IPS-20b (cell line): ENCODE results near the gene TMEM273.

Experiments used
- H3K27ac ChIP-seq: one replicate; pipeline ENCODE4 v1.5.1; 2013; ENCODE audit warnings: low read length
- H3K27me3 ChIP-seq: 2 replicates; pipeline ENCODE4 v1.6.1; 2013; ENCODE audit warnings: mild to moderate bottlenecking, low read length, inconsistent platforms; ENCODE audit not compliant: insufficient read depth
- H3K36me3 ChIP-seq: 2 replicates; pipeline ENCODE4 v1.6.1; 2013; ENCODE audit warnings: low read depth, mild to moderate bottlenecking, inconsistent platforms, low read length, moderate library complexity; ENCODE audit not compliant: insufficient read depth
- H3K4me1 ChIP-seq: 2 replicates; pipeline ENCODE4 v1.6.1; 2013; ENCODE audit warnings: mild to moderate bottlenecking, control low read depth, inconsistent platforms, low read length, moderate library complexity; ENCODE audit not compliant: insufficient read depth
- H3K4me3 ChIP-seq: 2 replicates; pipeline ENCODE4 v1.5.1; 2013; ENCODE audit warnings: mild to moderate bottlenecking, low read length, inconsistent platforms
- H3K9ac ChIP-seq: 2 replicates; pipeline ENCODE4 v1.6.1; 2013; ENCODE audit warnings: low read depth, mild to moderate bottlenecking, inconsistent platforms, low read length, moderate library complexity
- H3K9me3 ChIP-seq: 2 replicates; pipeline ENCODE4 v1.6.1; 2013; ENCODE audit warnings: mild to moderate bottlenecking, low read depth, low read length, inconsistent platforms; ENCODE audit not compliant: insufficient read depth

Gene TMEM273

GRCh38 chr10:49108656-49109055 lies 79.5 kb downstream of the TMEM273 start:
- no peaks in the 10 kb centered on the region for H3K36me3 ChIP-seq
- H3K4me1 ChIP-seq = no peaks in the 10 kb centered on the region; the same call in 1 of the 2 replicates
- no peak overlapping the region for H3K9ac ChIP-seq
- H3K4me3 ChIP-seq = no peak overlapping the region
- H3K27ac ChIP-seq = no peak overlapping the region
- no peaks in the 10 kb centered on the region for H3K9me3 ChIP-seq
- peaks cover 8% of the 10 kb centered on the region for H3K27me3 ChIP-seq

DNA sequence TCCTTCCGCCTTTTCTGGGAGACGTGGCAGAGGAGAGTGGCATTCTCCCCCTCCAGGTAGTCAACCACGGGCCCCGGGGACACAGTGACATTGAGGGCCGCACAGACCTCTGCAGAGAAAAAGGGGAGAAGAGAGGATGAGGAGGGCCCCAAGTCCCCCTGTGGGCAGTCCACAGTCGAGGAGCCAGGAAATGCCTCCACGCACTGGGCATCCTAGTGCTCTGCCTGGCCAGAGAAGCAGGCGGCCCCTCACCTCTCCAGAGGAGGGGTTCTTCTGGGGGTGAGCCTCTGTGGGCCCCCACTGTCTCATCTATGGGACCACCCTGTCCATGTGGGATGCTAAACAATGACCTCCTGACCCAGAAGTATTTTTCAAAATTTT lies 80.3 kb downstream of the TMEM273 start:
- Histone ChIP-seq H3K27me3 (peaks cover 3% of the 10 kb centered on the region), H3K27ac (no peak overlapping the region), H3K4me3 (no peak overlapping the region), H3K4me1 (no peaks in the 10 kb centered on the region; the same call in 1 of the 2 replicates), H3K9ac (no peak overlapping the region), H3K36me3 (no peaks in the 10 kb centered on the region), H3K9me3 (no peaks in the 10 kb centered on the region)

DNA sequence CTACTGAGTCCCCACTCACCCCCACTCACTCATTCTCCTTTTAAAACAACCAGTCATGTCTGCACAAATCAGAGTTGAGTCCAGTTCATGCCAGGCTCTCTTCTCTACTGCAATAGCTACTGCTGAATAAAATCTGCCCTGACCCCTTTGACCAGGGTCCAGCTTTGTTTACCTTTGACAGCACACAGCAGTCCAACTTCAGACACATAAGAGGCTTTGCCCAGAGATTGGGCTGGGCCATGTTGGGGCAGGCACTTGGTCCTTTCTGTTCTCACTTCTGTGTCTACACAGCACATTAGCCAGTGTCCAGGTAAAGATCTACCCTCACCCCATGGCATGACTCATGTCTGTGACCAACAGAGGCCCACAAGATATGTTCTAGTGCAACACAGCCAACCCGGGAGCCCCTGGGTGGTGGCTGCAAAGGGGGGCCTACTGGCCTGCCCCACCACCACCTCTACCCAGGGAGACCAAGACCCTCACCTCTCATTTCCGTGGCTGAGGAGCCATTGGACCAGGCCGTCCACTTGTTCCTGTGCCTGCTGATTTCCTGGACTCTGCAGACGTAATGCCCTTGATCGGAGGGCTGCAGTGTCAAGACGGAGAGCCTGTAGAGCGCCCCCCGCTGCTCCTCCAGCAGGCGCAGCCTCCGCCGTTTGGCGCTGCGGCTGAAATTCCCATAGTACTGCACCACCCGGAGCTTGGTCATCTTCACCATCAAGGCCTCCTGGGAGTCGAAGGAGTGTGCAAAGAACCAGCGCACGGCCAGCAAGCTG lies 80.9 kb downstream of the TMEM273 start:
- Histone ChIP-seq H3K4me1 (no peaks in the 10 kb centered on the region; the same call in 1 of the 2 replicates), H3K9me3 (no peaks in the 10 kb centered on the region), H3K27me3 (peaks cover 3% of the 10 kb centered on the region), H3K4me3 (no peak overlapping the region), H3K9ac (no peak overlapping the region), H3K36me3 (no peaks in the 10 kb centered on the region), H3K27ac (no peak overlapping the region)

DNA sequence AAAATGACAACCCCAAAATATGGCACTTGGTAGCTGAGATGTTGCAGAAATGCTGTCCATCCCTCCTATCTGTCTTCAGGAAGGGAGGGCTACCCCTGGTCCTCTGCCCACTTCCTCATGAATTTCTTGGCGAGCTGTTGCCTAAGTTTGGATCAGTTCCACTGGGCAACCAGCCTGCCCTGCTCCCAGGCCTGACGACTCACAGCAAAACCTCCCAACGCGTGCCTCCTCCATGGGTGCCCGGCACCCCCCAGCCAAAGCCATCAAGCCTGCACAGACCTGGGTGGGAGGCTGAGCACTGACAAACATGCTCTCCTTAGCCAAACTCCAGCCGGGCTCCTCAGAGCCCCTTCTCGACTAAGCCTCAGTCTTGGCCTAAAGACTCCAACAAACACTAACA lies 81.7 kb downstream of the TMEM273 start:
- H3K9me3 ChIP-seq = no peaks in the 10 kb centered on the region
- no peak overlapping the region for H3K4me3 ChIP-seq
- H3K27ac ChIP-seq = no peak overlapping the region
- H3K36me3 ChIP-seq = no peaks in the 10 kb centered on the region
- no peaks in the 10 kb centered on the region; the same call in 1 of the 2 replicates for H3K4me1 ChIP-seq
- H3K27me3 ChIP-seq = peaks cover 3% of the 10 kb centered on the region; the same call in 1 of the 2 replicates
- no peak overlapping the region for H3K9ac ChIP-seq

DNA sequence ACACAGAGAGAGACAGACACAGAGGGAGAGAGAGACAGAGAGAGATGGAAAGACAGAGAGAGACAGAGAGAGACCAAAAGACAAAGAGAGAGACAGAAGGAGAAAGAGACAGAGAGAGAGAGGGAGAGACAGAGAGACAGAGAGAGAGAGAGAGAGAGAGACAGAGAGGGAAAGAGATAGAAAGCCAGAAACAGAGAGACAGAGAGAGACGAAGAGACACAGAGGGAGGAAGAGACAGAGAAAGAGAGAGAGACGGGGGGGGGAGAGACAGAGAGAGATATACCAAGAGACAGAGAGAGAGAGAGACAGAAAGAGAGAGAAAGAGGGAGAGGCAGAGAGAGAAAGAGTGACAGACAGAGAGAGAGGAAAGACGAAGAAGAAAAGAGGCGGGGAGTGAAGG lies 83.1 kb downstream of the TMEM273 start:
- Histone ChIP-seq H3K4me1 (no peaks in the 10 kb centered on the region), H3K36me3 (no peaks in the 10 kb centered on the region), H3K4me3 (no peak overlapping the region), H3K27me3 (peaks cover 3% of the 10 kb centered on the region; the same call in 1 of the 2 replicates), H3K27ac (no peak overlapping the region), H3K9ac (no peak overlapping the region), H3K9me3 (no peaks in the 10 kb centered on the region)
